Right renal pelvis (tissue), 4 donors: ENCODE results near the gene QSOX1. TPM values are rescaled to one million over a fixed set of nuclear protein-coding genes. Genes with fewer than 3 reads are reported as not detected.
A peak's percentile ranks its signal among the peaks of the same experiment; 100 is the strongest.
"Not testable (repeated sequence)": the region's sequence is repeated elsewhere in the genome, so short reads cannot be mapped to it uniquely, and the experiment has no call there.

ENCODE experiments used
- DNase-seq, 4 donors: peaks; one replicate each; pipeline ENCODE4 v3.0.0-alpha.2; 2013; ENCODE audit warnings: low read depth in 4 of 4, low spot score in 3 of 4, missing footprints in 1 of 4
- polyA plus RNA-seq, 4 donors: library from polyadenylated mRNA; unstranded; fragments of 120-200 nt; gene quantifications; one replicate each; pipeline ENCODE4 v1.2.1, GENCODE V29; 2013; ENCODE audit not compliant: insufficient read length in 4 of 4

The QSOX1 gene, protein sequence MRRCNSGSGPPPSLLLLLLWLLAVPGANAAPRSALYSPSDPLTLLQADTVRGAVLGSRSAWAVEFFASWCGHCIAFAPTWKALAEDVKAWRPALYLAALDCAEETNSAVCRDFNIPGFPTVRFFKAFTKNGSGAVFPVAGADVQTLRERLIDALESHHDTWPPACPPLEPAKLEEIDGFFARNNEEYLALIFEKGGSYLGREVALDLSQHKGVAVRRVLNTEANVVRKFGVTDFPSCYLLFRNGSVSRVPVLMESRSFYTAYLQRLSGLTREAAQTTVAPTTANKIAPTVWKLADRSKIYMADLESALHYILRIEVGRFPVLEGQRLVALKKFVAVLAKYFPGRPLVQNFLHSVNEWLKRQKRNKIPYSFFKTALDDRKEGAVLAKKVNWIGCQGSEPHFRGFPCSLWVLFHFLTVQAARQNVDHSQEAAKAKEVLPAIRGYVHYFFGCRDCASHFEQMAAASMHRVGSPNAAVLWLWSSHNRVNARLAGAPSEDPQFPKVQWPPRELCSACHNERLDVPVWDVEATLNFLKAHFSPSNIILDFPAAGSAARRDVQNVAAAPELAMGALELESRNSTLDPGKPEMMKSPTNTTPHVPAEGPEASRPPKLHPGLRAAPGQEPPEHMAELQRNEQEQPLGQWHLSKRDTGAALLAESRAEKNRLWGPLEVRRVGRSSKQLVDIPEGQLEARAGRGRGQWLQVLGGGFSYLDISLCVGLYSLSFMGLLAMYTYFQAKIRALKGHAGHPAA
- polyA plus RNA-seq = 10 to 100 TPM; 59.0 to 75.9 (median 63.5) TPM

DNA sequence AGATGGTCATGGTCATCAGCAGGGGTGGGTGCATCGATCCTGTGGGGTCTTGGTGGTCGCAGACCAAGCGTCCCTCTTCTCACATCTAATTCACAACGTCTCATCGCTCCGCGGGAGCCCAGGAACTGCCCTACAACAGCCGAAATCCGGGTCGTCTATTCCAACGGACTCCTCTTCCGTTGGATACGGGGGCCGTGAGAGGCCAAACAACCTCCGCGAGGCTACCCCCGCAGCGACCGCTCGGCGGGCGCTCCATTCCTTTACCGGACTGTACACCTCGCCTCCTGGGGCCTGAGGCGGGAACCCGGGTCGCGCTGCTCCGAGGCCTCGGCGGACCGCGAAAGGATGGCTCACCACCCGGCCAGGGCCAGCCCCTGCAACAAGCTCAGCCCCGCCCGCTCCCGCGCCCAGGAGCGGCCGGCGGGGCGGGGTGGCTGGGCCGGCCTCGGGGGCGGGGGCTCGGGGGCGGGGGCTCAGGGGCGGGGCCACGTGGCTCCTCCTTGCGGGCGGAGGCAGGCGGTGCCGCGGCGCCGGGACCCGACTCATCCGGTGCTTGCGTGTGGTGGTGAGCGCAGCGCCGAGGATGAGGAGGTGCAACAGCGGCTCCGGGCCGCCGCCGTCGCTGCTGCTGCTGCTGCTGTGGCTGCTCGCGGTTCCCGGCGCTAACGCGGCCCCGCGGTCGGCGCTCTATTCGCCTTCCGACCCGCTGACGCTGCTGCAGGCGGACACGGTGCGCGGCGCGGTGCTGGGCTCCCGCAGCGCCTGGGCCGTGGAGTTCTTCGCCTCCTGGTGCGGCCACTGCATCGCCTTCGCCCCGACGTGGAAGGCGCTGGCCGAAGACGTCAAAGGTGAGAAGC is at the start of gene QSOX1:
QSOX1 (plus strand) TSS at position 545 of the 857 bp plus-strand sequence; CDS start at position 584, 39 bp downstream.
- peak; percentile 74 to 81 (median 76) for DNase-seq

DNA sequence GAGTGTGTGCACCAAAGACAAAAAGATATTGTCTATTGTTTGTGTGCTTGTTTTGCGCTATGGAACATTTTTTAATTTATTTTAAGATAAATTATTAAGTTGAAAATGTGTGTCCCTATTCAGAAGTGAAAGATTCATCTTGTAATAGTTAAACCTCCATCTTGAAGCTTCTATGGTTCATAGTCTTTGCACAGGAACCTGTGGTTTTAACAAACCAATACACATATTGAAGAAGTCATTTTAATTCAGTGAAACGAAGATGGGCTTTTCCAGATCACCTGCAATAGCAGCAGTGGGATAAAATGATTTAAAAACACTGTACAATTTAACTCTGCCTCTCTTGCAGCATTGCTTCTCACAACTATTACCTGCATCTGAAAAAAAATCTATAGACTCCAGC is 42.6 kb upstream of the QSOX1 start:
- DNase-seq = no peak

DNA sequence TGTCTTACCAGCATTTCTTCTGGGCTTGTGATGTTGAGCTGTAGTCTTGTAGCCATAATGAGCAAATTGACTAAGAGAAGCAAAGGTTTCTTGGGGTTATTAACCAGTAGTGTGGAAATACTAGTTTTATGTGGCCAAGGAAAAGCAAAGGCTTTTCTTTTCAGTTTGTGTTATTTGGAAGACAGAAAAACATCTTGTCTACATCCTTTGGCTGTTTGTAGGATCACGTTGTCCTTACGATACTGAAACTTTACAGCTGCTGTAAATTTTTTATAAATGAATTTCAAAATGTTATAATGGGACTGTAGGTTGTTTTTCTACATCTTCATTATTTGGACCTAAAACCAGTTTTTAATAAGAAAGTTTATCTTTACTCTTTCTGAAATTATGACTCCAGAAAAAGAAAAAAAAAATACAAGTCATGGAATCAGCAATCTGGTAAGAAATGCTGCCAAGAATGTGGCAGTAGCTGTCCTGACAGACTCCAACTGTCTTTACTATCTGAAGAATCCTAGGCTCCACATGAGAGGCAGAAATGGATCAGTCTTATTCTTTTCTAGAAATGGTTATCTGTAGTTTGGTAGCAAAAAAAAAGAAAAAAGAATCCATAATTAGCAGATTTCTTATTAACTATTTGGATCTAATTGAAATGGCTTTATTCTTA is 41.6 kb upstream of the QSOX1 start:
- DNase-seq = peak; percentile 4 to 20 (median 14)

DNA sequence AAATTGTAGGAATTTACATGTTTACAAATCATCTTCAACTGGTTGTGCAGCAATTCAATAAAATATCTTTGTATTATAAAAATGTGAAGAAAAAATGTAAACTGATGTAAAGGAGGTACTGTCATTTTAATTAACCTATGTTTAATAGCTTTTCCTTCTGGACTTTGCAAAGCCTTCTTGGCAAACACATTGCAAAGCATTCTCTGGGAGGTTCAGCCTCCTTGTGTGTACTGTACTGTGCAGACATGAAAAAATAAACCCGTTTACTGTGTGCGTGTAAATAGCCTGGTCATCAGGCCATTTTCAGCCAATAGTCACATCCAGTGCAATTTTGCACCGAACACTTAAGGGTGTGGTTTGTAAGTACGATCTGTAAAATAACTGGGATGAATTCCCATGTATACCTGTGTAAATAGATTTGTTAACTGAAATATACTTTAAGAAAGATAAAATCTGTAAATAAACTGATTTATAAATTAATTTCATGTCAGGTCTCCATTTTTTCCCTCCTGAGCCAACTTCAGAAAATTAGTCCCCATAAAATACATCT is 40.2 kb upstream of the QSOX1 start:
- no peak for DNase-seq

- DNase-seq = no peak
These were observed 37.5 kb upstream of the QSOX1 start for GRCh38 chr1:180116964-180117763.

GRCh38 chr1:180117764-180118116 is 36.9 kb upstream of the QSOX1 start:
- no peak for DNase-seq

DNA sequence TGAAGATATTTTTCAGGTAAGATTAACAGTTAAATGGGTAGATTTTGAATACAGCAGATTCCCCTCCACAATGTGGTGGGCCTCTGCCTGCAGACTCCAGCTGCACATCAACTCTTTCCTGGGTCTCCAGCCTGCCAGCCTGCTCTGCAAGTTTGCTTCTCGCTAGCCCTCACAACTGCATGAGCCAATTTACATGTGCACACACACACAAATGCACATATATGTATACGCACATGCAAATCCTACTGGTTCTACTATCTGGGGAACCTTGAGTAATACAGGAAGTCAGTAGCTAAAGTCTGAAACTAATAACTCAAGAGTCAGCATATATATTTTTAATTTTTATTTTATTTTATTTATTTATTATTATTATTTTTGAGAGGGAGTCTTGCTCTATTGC is 34.8 kb upstream of the QSOX1 start:
- DNase-seq = no peak

GRCh38 chr1:180123463-180123936 is 31.2 kb upstream of the QSOX1 start:
- no peak for DNase-seq

GRCh38 chr1:180130651-180131050 is 24.0 kb upstream of the QSOX1 start:
- no peak for DNase-seq

DNA sequence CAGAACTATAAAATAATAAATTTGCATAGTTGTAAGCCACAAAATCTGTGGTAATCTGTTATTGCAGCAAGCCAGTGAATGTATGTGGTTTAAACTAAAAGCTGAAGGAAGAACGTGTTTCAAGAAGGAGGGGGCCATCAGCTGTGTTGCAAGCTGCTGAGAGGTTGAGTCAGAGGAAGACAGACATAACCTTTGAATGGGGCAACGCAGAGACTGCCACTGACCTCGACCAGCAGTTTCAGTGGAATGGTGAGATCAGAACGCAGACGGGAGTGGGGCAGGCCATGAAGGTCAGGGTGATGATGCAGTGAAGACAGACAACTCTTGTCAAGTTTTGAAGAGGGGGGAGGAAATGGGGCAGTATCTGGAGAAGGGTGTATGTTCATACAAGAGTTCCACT is 23.2 kb upstream of the QSOX1 start:
- no peak for DNase-seq

DNA sequence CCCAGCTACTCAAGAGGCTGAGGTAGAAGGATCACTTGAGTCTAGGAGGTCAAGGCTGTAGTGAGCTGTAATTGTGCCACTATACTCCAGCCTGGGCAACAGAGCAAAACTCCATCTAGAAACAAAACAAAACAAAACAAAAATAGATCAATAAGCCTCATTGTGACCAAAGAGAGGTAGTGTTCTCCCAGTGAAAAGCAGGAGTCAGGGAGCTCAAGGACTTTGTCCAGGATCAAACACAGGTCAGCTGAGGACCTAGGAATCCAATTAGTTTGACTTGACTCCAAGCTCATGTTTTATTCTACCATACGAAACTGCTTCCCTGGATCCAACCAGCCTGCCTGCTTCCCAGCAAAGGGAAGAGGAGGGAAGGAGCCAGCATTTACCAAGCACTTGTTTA is 21.5 kb upstream of the QSOX1 start:
- no peak for DNase-seq

DNA sequence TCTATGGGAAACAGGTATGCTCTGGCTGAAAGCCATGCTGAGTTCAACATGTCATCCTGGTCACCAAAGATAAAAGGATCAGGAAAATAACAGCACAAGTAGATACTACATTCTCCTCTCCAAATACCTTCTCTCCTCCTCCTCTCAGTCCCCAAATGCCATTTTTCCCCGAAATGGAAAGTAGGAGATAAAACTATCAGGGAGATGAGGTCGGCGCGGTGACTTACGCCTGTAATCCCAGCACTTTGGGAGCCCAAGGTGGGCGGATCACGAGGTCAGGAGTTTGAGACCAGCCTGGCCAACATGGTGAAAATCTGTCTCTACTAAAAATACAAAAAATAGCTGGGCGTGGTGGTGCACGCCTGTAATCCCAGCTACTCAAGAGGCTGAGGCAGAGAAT is 21.0 kb upstream of the QSOX1 start:
- not testable (repeated sequence) for DNase-seq

DNA sequence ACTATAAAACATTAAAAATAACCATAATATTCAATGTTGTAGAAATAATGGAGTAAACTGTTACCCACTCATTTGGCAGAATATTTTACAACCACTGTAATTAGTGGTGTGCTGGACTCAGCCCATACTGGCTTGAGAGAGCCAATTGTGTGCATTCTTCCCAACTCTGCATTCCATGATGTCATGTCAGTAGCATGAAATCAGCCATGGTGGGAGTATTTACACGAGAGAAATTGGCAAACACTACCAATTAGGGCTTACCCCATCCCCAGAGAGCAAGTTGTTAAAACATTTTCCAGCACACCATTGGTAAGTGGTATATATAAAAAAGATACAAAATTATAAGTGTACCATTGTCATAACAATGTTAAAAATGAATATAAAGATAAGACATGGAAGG is 19.1 kb upstream of the QSOX1 start:
- DNase-seq = no peak

- no peak for DNase-seq
These were observed 18.2 kb upstream of the QSOX1 start for GRCh38 chr1:180136331-180136967.

GRCh38 chr1:180136968-180137356 is 17.7 kb upstream of the QSOX1 start:
- DNase-seq = no peak

- DNase-seq = no peak
These were observed 16.9 kb upstream of the QSOX1 start for GRCh38 chr1:180137776-180138175.

- DNase-seq = no peak
These were observed 13.2 kb upstream of the QSOX1 start for GRCh38 chr1:180141381-180141934.

DNA sequence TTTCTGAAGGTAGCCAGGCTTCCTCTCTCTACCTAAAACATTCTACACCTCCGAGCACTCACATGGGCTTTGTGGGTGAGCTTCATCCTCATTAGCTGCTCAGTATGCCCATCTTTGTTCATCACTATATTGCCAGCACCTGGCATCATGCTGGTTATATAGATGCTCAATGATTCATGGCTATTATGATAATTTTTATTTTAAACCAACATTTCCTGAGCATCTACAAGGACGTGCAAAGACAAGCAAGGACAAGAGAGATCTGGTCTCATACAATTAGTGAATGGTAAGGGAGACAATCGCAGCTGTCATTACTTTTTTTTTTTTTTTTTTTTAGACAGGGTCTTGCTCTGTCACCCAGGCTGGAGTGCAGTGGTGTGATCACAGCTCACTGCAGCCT is 11.3 kb upstream of the QSOX1 start:
- no peak for DNase-seq
